ENCODE measurements around the gene IFT27. TPM values are rescaled to one million over a fixed set of nuclear protein-coding genes. Genes with fewer than 3 reads are reported as not detected.
"Not testable (repeated sequence)": the region's sequence is repeated elsewhere in the genome, so short reads cannot be mapped to it uniquely, and the experiment has no call there.

Gene IFT27
- total RNA-seq, 1 experiment from 2014 or later, result 18.9 TPM

DNA sequence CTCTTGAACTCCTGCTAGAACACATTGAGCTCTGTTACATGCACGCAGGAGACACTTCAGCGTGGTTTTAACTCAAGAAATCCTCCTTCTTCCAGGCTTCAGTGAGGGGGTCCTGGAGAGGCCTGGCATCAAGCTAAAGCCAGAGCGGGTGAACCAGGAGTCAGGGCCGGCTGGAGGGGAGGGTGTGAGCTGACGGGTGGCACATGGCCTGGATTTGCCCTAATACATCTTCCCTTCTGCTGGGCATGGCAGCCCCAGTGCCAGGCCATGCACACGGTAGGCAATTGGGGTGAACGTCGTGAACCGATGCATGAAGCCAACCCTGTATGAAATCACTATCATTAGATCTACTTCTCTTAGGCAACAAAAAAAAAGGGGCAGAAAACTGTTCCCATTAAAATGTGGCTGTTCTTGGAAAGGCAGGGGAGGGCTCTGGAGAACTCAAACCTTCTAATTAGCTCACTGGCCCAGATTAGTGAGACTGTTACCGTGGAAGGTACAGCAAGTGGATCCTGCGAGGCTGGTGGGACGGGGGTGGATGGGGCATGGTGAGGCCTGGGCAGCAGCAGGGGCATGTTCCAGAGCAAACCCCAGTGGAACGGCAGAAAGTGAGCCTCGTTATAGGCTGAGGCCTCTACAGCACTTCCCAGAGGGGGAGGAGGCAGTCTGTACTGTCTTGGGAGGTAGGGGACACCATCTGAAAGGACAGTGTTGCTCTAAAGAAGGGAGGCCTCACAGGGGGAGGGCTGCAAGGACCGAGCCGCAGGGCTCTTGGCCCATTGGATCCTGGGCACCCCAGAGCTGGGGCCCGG is 10.6 kb downstream of the IFT27 start:
- no peak for DNase-seq (ENCODE audit: low read depth)

DNA sequence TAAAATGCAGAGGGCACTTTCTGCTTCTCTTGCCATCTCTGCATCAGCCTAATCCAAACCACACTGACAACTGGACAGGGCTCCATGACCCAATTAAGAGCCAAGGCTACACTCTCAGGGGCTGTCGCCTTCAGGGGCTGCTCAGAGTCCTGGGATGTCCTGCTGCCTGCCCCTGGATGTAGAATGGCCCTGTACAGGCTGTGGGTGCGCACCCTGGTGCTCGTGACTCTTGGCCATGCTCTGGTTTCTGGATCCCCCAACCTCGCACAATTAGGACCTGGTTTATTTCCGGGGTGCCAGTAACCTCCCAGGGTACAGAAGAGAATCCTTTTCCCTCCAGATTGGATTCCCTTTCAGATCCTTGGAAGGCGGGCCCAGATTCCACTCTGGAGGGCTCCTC is 11.3 kb downstream of the IFT27 start:
- no peak for DNase-seq (ENCODE audit: low read depth)

DNA sequence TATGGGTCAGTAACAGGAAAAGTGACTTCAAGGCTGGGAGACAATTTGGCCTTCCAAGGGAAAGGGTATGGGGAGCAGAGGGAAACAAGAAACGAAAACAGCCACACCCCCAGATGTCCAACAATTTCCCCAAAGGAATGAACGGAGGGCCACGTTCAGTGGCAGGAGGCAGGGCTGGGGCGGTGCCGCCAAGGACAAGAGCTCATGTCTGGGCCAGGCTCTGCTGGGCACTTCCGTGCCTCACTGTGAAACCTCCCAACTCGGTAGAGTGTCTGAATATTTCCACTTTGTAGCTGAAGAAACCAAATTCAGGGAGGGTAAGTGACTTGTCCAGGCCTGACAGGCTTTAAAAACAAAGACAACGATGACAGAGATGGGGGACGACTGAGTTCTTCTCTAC is 11.9 kb downstream of the IFT27 start:
- DNase-seq (ENCODE audit: low read depth), result no peak

DNA sequence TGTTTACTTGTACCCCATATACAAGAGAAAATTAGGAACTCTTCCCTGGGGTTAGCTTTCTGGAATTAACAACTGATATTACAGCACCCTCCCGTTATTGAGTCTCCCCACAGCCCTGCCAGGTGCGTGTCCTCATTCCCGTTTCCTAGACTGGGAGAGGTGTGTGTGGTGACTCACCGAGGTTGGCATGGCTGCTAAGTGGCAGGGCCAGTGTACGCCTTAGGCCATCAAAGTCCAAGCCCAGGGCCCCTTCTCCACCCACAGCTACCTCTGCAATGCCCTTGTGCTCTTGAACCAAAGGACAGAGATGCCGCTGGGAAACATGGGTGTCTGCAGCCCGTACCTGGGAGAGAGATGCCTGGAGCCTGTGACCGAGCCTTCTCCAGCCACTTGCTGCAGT is 12.3 kb downstream of the IFT27 start:
- DNase-seq (ENCODE audit: low read depth), result no peak

DNA sequence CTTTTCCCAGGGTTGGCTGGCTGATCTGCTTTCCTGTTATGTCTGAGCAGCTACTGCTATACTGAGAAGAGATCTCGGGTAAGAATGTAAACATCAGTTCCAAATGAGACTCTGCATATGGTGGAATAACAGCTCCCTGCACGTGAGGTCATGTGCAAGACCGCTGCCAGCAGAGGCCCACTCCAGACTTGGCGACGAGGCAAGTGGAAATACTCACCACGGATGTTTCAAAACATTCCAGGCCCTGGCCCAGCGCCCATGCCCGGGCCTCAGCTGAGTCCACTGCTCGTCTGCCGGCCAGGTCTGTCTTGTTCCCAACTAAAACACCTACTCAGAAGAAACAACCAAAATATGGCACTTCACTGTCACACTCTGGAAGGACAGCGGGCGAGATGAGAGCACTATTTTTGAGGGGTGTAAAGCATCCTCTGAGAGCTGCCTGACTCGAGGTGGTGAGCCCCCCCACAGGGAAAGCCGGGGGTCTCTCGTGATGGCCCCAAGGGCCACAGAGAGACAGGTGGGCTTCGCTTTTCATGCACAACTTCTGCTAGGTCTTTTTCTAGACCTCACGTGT is 13.1 kb downstream of the IFT27 start:
- DNase-seq (ENCODE audit: low read depth), result no peak

DNA sequence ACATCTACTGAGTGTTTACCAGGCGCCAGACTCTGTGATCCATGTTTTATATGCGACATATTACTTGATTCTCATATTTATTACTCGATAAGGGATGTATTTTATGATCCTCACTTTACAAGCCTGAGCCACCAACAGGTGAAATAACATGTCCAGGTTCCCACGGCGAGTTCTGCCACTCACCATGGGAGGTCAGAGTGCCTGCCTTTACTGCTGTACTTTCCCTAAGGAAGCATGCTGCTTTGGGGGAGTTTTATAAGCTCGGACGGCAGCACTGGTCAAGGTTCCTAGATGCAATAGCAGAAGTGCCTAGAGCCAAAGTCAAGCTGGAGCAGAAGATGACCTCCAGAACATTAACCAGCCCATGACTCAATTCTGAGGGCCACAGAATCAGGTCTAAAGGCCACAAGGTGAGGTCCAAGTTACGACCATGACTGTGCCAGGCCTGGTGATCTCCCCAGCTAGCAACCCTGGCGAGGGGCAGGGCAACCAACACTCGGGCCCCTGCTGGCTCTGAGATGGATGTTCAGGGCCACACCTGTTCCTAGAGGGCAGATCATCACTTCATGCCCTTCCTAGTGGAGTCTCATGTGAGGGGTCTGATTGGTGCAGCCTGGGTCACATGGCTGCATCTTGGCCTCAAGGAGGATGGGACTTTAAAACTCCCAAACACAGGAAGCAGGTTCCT is 14.2 kb downstream of the IFT27 start:
- no peak for DNase-seq (ENCODE audit: low read depth)

DNA sequence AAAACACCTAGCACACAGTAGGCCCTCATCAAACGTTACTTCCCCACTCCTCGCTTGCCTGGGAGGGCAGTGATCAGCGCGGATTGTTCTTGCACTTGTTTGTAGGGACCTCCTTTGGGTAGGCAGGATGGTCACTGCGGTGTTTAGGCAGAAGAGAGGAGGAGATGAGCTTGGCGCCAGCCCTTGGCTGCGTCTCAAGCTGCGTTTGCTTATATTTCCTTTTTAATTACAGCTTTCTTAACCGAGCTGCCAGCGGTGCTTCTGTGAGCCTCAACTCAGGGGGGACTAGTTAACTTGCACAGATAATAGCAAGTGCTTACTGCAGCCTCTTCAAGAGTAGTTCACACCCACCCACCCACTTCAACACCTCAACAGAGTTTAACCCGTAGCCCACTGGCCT is 15.1 kb downstream of the IFT27 start:
- no peak for DNase-seq (ENCODE audit: low read depth)

DNA sequence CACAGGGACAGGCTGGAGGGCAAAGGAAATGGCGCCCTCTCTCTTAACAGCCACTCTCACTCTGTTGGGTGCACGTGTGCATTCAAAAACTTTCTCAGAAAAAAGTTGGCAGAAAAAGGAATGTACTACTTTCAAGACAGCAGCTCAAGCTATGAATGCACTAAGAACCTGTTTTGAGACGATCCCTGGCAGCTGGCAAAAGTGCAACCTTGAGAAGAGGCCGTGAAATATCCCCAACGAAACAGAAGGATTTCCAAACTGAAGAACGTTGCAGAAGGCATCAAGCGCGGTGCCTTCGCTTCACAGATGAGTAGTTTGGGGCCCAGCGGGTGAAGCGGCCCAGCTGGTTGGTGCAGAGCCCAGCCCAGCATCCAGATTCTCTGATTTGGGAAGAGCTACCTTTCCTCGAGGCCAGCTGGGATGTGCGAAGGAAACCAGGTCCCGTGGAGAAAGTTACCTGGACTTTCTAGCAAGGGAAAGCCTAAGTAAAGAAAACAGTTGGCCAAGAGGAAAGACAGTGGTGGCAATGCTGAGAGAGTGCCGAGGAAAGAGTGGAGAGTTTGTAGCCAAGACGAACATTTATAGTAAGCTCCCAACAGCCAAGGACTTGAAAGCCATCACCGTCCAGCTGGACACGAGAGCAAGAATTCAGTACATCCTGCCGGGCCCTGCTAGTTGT is 16.3 kb downstream of the IFT27 start:
- DNase-seq (ENCODE audit: low read depth), result no peak

DNA sequence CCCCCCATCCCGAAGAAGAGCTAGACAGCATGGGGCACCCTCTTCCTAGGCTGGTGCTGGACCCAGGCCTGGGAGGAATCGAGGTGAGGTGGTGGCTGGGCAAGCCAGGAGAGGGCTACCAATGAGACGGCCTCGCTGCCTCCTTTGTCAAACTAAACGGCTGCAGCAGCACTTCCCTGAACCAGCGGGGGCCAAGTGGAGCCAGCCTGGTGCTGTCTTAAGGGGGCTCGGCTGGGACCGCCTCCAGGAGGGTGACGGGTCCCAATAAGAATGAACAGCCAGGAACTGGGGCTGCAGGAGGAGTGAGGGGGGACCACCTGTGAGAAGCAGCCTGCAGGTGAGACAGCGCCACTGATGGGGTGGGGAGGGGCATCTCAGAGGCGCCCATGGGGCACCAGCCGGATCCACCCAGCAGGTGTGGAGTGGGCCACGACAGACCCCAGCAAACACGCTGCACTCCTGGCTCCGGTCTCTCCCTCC is 17.1 kb downstream of the IFT27 start:
- DNase-seq (ENCODE audit: low read depth), result no peak

DNA sequence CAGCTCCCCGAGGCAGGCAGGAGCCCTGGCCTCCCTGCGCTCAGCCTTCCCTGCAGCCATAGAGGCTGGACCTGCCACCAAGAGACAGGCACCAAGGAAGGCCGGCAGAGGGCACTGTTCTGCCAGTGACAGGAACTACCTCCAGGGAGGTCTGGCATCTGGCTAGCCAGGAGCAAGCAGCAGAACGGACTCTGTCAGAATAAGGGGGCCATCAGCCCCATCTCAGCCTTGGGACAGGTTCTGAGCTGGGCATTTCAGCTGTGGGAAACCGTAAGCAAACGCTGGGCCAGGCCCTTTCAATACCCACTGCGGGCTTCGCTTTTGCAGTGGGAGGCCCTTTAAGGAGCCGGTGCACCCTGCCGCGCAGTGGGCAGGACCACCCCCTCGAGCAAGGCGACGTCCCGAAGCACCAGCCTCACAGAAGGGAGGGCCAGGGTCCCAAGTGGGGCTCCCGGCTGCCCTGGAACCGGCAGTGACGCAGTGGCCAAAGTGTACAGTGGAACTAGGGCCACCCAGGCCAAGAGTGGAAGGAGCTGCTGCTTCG is 18.2 kb downstream of the IFT27 start:
- peak; percentile 79 for DNase-seq (ENCODE audit: low read depth)

DNA sequence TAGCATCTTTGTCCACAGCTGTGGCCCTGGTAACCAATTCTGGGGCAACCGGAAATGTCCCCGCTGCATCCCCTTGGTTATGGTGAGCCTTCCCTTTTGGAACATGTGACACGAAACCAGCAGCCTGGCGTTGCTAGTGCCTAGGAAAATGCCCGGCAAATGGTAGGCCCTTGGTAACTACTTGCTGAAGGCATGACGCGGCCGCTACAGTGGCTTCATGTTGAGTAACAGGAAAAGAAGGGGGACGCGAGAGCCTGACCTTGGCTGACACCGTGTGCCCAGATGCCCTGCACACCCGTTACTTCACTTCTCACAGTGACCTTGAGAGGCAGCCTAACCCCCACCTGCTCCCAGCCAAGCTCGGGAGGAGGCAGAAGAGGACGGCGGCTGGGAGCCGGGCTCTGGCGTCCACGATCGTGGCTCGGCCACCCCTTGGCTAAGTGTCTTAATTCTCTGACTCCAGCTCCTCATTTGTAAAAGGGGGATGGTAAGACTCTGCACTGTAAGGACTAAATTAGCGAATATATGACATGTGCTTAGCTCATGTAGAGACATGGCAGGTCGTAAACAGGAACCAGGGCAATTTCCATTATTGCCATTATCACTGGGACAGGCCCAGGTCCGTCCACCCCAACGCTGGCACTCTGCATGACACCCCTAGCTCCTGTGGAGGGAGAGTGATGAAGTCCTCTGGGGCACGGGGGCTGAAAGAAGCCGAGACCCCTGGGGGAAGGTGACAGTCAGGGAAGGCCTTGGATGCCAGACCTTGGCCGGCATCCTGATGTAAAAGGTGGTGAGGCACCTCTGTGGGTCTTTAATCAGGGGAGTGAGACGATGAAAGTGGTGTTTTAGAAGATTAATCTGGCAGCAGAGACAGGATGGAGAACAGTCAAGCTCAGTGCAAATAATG is 18.9 kb downstream of the IFT27 start:
- no peak for DNase-seq (ENCODE audit: low read depth)

DNA sequence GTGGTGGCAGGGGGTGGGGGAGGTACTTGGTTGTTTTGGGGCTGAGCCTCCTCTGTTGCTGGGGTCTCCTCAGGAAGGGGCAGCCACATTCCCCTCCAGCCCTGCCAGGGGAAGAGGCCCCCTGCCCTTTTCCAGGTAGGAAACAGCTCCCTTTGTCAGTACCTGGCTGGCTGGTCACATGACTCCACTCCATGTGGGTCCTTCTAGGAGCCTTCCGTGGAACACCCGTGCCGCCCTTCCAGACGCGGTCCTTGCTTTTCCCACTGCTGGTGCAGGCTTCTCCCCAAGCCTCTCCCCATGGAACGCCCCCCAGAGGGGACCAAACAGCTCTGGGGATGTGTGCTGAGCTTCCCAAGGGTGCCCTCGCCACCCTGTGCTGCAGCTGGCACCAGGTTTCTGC is 19.9 kb downstream of the IFT27 start:
- no peak for DNase-seq (ENCODE audit: low read depth)

DNA sequence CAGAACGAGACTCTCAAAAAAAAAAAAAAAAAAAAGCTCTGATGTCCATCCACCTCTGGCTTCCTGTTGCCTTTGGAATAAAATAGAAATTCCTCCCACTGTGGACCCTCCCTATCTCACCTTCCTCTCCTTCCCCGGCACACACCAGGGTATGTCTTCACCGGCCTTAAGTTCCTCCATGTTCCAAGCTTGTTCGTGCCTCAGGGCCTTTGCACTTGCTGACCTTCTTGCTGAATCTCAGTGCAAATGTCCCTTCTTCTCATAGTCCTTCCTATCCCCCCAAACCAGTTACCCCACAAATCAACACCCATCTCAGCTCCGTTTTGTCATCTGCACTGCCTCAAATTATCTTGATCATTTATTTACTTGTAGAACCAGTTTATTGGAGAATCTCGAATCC is 20.6 kb downstream of the IFT27 start:
- DNase-seq (ENCODE audit: low read depth), result no peak

DNA sequence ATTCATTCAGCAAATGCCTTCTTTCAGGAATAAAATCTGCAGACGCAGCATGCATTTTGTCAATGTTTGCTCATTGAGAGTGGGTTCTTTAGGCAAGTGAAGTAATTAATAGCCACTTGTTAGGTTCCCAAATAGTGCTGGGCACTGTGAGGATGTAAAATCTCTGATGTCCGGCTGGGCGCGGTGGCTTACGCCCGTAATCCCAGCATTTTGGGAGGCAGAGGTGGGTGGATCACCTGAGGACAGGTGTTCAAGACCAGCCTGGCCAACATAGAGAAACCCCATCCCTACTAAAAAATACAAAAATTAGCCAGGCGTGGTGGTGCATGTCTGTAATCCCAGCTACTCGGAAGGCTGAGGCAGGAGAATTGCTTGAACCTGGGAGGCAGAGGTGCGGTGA is 21.0 kb downstream of the IFT27 start:
- not testable (repeated sequence) for DNase-seq (ENCODE audit: low read depth)

DNA sequence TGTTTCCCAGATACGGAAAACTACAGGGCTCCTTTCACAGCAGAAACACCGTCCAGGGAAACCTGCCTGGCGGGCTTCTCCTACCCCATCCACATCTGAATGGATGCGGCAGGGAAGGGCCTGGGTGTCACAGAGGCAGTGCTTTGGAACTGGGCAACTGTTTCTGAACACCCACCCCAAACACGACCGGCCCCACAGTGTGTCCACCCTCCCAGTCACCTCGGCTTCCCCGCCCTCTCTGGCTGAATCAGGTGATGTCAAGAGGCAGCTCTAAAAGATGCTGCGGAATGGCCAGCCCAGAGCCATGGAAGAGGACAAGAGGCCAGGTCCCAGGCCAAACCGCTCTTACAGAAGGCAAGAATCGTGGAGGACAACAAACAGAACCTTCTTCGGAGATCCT is 22.0 kb downstream of the IFT27 start:
- DNase-seq (ENCODE audit: low read depth), result no peak

DNA sequence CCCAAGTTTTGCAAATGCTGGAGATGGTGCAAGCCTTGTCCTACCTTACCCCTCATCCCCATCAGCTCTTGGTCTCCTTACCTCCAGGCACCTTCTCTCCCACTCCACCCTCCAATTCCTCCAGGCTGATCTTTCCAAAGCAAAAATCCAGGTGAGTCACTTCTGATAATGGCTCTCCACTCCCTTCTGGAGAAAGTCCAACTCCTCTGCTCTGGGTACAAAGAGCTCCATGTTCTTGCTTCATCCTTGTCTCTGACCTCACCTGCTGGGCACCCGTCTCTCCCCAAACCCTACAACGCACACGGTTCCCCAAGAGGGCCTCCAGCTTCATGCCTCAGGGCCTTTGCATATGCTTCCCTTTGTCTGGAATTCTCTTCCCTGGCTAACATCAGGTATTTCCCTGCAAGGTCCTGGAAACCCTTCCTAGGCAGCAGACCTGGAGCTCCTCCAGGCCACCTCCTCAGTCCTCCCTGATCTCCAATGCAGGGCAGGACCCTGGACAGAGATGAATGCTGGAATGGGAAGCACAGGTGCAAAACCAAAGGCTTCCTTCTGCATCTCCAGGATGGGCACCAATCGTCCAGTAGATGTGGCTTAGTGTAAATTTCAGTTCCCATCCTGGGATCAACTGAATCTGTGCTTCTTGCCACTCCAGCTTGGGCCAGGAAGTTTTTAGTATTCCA is 22.7 kb downstream of the IFT27 start:
- DNase-seq (ENCODE audit: low read depth), result no peak

DNA sequence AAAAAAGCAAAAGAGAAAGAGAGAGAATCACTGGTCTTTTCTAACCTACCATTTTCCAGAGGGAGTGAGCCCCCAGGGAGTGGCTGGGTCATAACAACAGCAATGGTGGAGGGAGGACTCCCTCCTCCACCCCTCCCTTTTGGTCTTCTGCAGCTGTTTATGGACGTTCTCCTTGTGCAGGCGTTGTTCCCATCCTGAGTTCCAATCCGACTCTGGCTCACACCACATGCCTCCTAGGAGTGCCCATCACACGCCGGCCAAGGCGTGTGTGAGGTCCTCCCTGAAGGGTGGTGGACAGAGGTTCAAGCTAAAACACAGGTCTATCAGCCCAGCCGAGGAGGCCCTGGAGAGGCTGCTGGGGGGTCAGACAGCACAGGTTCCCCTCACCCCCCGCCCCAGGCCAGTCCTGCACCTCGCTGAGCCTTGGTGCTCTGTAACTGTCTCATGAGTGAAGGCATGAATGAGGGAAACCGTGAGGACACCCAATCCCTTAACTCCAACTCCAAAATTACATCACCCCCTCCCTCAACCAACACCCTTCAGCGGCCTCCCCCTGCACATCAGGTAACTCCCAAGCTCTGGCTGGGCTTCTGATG is 29.4 kb downstream of the IFT27 start:
- DNase-seq (ENCODE audit: low read depth), result no peak

DNA sequence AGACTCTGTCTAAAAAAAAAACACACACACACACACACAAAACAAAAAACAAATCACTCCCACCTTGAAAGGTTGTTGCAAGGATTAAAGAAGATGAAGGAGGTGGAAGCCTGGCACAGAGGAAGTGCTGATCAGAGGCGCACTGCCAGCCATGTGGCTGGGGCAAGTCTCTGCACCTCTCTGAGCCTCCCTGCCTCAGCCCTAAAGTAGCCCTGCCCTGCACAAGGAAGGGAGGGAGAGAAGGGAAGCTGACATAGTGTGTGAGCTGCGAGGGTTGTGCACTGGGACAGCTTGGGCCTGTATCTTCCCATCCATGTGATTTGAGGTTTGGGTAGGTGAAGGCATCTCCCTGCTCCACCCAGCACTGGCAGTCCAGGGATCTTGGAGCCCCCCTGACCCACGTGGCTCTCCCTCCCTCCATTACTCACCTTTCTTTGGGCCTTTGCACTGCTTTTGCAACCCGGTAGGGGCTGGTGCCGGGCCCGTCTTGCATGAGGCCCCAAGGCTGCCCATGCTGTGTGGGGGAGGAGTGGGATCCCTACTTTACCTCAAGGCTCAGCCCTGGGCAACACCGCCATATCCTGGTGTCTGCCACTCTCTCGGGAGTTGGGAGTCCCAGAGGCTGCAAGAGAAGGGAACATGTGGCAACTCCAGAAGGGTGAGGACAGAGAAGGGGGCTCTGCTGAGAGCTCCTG is 30.5 kb downstream of the IFT27 start:
- no peak for DNase-seq (ENCODE audit: low read depth)

DNA sequence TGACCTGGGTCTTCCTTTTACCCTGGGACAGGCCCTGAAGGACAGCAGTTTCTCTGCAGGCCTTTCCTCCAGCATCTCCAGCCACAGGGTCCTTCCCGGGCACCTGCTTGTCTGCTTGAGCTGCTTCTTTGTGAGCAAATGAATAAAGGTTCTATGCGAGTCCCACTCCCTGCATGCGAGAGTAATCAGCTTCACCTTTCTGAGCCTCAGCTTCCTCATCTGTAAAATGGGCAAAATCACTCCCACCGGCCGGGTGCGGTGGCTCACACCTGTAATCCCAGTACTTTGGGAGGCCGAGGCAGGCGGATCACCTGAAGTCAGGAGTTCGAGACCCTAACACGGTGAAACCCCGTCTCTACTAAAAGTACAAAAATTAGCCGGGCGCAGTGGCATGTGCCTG is 31.1 kb downstream of the IFT27 start:
- DNase-seq (ENCODE audit: low read depth), result no peak

DNA sequence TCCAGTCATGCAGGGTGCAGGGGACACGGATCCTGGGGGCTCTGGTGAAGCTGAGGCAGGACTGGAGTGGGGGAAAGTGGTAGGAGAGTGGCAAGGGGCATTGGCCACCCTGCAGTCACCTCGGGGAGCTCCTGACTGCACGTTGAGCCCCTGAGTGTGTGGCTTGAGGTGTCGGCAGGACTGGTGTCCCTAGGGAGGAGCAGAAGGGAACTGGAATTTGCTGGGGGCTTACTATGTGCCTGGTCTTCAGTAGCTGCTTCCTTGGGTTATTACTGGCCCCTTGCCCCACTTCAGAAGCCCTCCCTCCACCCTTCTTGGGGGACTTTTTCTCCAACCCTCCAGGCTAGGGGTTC is 31.5 kb downstream of the IFT27 start:
- no peak for DNase-seq (ENCODE audit: low read depth)

All from Daoy (cell line).